ENCODE measurements around the gene STAT3. TPM values are rescaled to one million over a fixed set of nuclear protein-coding genes. Genes with fewer than 3 reads are reported as not detected.

STAT3 gene
- total and polyA plus RNA-seq, 2 of the 13 experiments (the other 11 are each of a cell fraction or from before 2014, with no cell fraction given), result 61.8 to 62.4 TPM

GRCh38 chr17:42405963-42406495 lies 17.8 kb upstream of the STAT3 start (continued):
- TF ChIP-seq ZNF512 (CRISPR knock-in tag; IDR thresholded peaks at IDR 0.05), result no peak
- peak; percentile 66 for TF ChIP-seq HIVEP1 (CRISPR knock-in tag; IDR thresholded peaks at IDR 0.05)
- no peak for TF ChIP-seq ZNF121 (CRISPR knock-in tag; IDR thresholded peaks at IDR 0.05)
- no peak for TF ChIP-seq NFYC (CRISPR knock-in tag; IDR thresholded peaks at IDR 0.05)
- peak; percentile 56 for TF ChIP-seq CEBPG (CRISPR knock-in tag; IDR thresholded peaks at IDR 0.05)
- TF ChIP-seq ZNF629 (CRISPR knock-in tag; conservative IDR thresholded peaks at IDR 0.05), result no peak
- TF ChIP-seq POLR2A (IDR thresholded peaks at IDR 0.05; ENCODE audit: insufficient read depth in 1 of 2, low read depth in 2 of 2, low read length in 2 of 2), result no peak
- TF ChIP-seq RFX5 (IDR thresholded peaks at IDR 0.05; ENCODE audit: low read depth, low read length), result no peak
- no peak for TF ChIP-seq DMAP1 (CRISPR knock-in tag; IDR thresholded peaks at IDR 0.05)
- no peak for TF ChIP-seq NONO (IDR thresholded peaks at IDR 0.05)
- peak; percentile 54; the same call in 1 of the 2 replicates for TF ChIP-seq NONO (CRISPR knock-in tag; conservative IDR thresholded peaks at IDR 0.05)
- TF ChIP-seq PPARG (CRISPR knock-in tag; conservative IDR thresholded peaks at IDR 0.05), result no peak
- no peak for TF ChIP-seq HNRNPUL1 (IDR thresholded peaks at IDR 0.05; ENCODE audit: low read depth, low read length)
- TF ChIP-seq ZNF510 (CRISPR knock-in tag; IDR thresholded peaks at IDR 0.05; ENCODE audit: low read depth), result no peak
- TF ChIP-seq THYN1 (CRISPR knock-in tag; IDR thresholded peaks at IDR 0.05; ENCODE audit: borderline replicate concordance, low read depth), result no peak
- TF ChIP-seq ZNF878 (CRISPR knock-in tag; IDR thresholded peaks at IDR 0.05), result 0 out of 2 replicates have a peak, but pooled peaks have one; percentile 40
- no peak for TF ChIP-seq PHF8 (CRISPR knock-in tag; IDR thresholded peaks at IDR 0.05)
- no peak for TF ChIP-seq ATF4 (CRISPR knock-in tag; IDR thresholded peaks at IDR 0.05)
- no peak for TF ChIP-seq U2AF1 (optimal IDR thresholded peaks at IDR 0.05; ENCODE audit: low read depth, low read length)
- no peak for TF ChIP-seq KAT2B (IDR thresholded peaks at IDR 0.05; ENCODE audit: borderline replicate concordance, low read depth, low read length)
- TF ChIP-seq KLF6 (CRISPR knock-in tag; IDR thresholded peaks at IDR 0.05), result no peak
- no peak for TF ChIP-seq ZNF251 (CRISPR knock-in tag; IDR thresholded peaks at IDR 0.05)
- TF ChIP-seq TEAD2 (CRISPR knock-in tag; IDR thresholded peaks at IDR 0.05), result no peak
- 0 out of 2 replicates have a peak, but pooled peaks have one; percentile 40 for TF ChIP-seq ZNF710 (CRISPR knock-in tag; IDR thresholded peaks at IDR 0.05; ENCODE audit: borderline replicate concordance)
- TF ChIP-seq PAX8 (CRISPR knock-in tag; IDR thresholded peaks at IDR 0.05; ENCODE audit: borderline replicate concordance), result no peak
- TF ChIP-seq ZNF326 (CRISPR knock-in tag; IDR thresholded peaks at IDR 0.05; ENCODE audit: borderline replicate concordance), result no peak
